Placental pericyte (primary cell): Measurements from ENCODE around the gene COPB1. TPM values are rescaled to one million over a fixed set of nuclear protein-coding genes. Genes with fewer than 3 reads are reported as not detected.

Experiments
- small RNA-seq: library from RNA; depleted of rRNA; stranded (forward); fragments of <200 nt; gene quantifications from one replicate; pipeline ENCODE3, GENCODE V24; 2012; ENCODE audit warnings: low replicate concordance
- total RNA-seq: library from RNA; depleted of rRNA; stranded (reverse); fragments of >200 nt; gene quantifications from 2 replicates; pipeline ENCODE4 v1.2.3, GENCODE V29; 2012

Gene COPB1, protein sequence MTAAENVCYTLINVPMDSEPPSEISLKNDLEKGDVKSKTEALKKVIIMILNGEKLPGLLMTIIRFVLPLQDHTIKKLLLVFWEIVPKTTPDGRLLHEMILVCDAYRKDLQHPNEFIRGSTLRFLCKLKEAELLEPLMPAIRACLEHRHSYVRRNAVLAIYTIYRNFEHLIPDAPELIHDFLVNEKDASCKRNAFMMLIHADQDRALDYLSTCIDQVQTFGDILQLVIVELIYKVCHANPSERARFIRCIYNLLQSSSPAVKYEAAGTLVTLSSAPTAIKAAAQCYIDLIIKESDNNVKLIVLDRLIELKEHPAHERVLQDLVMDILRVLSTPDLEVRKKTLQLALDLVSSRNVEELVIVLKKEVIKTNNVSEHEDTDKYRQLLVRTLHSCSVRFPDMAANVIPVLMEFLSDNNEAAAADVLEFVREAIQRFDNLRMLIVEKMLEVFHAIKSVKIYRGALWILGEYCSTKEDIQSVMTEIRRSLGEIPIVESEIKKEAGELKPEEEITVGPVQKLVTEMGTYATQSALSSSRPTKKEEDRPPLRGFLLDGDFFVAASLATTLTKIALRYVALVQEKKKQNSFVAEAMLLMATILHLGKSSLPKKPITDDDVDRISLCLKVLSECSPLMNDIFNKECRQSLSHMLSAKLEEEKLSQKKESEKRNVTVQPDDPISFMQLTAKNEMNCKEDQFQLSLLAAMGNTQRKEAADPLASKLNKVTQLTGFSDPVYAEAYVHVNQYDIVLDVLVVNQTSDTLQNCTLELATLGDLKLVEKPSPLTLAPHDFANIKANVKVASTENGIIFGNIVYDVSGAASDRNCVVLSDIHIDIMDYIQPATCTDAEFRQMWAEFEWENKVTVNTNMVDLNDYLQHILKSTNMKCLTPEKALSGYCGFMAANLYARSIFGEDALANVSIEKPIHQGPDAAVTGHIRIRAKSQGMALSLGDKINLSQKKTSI
- total RNA-seq: 293 and 331 TPM in 2 replicates

DNA sequence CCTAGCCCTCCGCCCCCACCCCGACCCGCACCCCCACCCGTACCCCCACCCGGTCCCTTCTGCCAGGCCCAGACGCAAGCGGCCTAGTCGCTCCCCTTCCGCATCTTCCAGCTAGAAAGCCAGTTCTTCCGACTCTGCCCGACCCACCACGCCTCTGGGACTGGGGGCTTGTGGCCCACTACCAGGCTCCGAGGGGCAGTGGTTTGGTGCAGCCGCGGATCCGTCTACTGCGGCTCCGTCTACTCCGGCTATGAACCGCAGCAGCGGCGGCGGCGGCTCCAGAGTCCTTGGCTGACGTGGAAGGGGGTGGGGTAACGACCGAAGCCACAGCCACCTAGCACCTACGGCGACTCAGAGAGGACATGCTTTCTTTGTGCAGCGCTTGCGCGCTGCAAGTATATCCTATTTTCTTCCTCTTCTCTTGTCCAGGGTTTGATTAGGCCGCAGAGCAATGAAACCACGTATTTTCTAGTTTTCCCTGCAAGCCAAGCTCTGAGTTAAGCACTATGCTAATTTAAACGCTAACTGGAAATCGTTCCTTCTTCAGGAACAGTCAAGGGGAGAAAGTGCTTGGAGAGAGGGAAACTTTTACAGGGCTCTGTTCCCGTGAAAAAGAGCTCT lies at the start of gene COPB1:
COPB1 (minus strand) TSS at position 252 of the 621 bp plus-strand sequence. CDS start 883 bp downstream, outside the sequence.

DNA sequence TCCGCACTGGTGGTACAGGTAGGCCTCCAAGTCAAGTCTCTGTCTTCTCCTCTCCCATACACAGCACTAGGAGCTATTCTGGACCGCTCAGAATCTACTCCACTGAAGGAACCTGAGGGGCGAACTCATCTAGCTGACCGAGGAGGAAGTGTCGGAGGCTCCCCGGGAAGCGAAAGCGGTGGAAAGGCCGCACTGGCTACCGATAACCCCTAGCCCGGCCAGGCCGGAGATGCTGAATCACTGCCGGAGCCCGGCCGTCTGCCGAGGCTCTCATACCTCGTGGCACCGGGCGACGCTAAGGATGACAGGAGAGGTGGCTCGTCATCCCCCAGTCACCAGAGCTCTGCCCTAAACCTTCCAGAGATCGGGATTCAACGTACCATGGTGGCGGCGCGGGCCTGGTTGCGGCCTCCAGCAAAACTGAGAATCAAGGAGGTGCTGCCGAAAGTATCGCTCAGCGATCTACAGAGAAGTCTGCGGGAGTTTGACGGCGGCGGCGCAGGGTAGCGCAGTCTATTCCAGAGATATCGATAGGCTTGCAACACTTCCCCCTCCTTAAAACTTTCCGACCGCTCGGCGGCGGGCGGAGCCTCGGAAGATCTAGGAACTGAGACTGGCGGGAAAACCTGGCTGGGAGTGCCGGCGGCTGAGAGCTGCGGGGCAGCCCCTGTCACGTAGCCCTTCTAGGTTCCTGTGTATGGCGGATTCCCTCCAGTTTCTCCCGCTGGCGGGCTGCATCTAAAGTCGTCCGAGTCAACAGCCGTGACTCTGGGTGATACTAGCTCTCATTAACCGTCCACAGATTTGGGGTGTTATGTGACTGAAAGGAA lies 20.5 kb upstream of the COPB1 start, which contains the start of gene PSMA1:
PSMA1 (minus strand) TSS at position 470 of the 830 bp plus-strand sequence; CDS start at position 383, 87 bp downstream.

Small RNA genes lying within 50 kb of the gene (small RNA-seq; reads per million reads assigned to genes)
- not detected for gene RNU7-49P

Other genes with a start within 250 kb of the COPB1 start
- gene RRAS2, start 140.6 kb downstream of the COPB1 start, total RNA-seq: 48.1 and 60.6 TPM in 2 replicates
- 105 and 147 TPM in 2 replicates for gene PSMA1, start 20.6 kb upstream of the COPB1 start, total RNA-seq
- gene PDE3B, start 144.0 kb upstream of the COPB1 start, total RNA-seq: 0.14 and 0.66 TPM in 2 replicates